T-helper 17 cell (primary cell): Measurements from ENCODE around the gene OLA1. TPM values are rescaled to one million over a fixed set of nuclear protein-coding genes. Genes with fewer than 3 reads are reported as not detected.
A peak's percentile ranks its signal among the peaks of the same experiment; 100 is the strongest.
"Not testable (repeated sequence)": the region's sequence is repeated elsewhere in the genome, so short reads cannot be mapped to it uniquely, and the experiment has no call there.

Experiments
- ATAC-seq: fragments of 150-1000 bp; cut with Tn5 transposase; 2 replicates; pipeline ENCODE4 v1.10.0; 2021; ENCODE audit warnings: mild to moderate bottlenecking, moderate library complexity
- DNase-seq, 3 donors: peaks; one replicate each; pipeline versions ENCODE4 v3.0.0 to v3.0.0-alpha.2; 2020 to 2021
- H3K9me3 ChIP-seq: one replicate; pipeline ENCODE4 v1.7.0; 2013; ENCODE audit warnings: low read length, mild to moderate bottlenecking; ENCODE audit not compliant: control insufficient read depth, poor library complexity, severe bottlenecking
- H3K27ac Mint-ChIP-seq: one replicate; pipeline ENCODE4 v1.8.0; 2022; ENCODE audit warnings: mild to moderate bottlenecking, moderate library complexity, mixed read lengths
- H3K27me3 Mint-ChIP-seq: one replicate; pipeline ENCODE4 v1.8.0; 2022; ENCODE audit warnings: mixed read lengths
- H3K36me3 Mint-ChIP-seq: one replicate; pipeline ENCODE4 v1.8.0; 2022; ENCODE audit warnings: low read depth, mixed read lengths
- H3K4me1 Mint-ChIP-seq: one replicate; pipeline ENCODE4 v1.8.0; 2022; ENCODE audit warnings: mild to moderate bottlenecking, mixed read lengths
- H3K4me3 Mint-ChIP-seq: one replicate; pipeline ENCODE4 v1.8.0; 2022; ENCODE audit warnings: mild to moderate bottlenecking, moderate library complexity, mixed read lengths
- total RNA-seq, 4 donors: library from RNA in 2 of 4; stranded (reverse) in 2 of 4; gene quantifications; one replicate each; pipeline ENCODE4 v1.2.3 and lab custom pipeline; 2022 to 2026

The OLA1 gene
- total RNA-seq (10 to 100 TPM; 42.3 to 43.6 TPM), total RNA-seq (lab: John Stamatoyannopoulos, UW) (43.7 to 65.5 reads per million in 2 donors)

GRCh38 chr2:174248187-174248997 lies at the start of gene OLA1:
OLA1 (minus strand) TSS chr2:174248532; CDS start chr2:174246815, 1,717 bp downstream.
- peak within 1 kb of the TSS; percentile 88 for H3K4me3 Mint-ChIP-seq
- H3K36me3 Mint-ChIP-seq = peaks cover 4% of the 10 kb centered on the region
- no peaks in the 10 kb centered on the region for H3K9me3 ChIP-seq
- peak; percentile 95 to 98 (median 96) for DNase-seq
- H3K27ac Mint-ChIP-seq = peak within 1 kb of the TSS; percentile 79
- H3K4me1 Mint-ChIP-seq = peaks cover 17% of the 10 kb centered on the region
- H3K27me3 Mint-ChIP-seq = no peaks in the 10 kb centered on the region
- ATAC-seq = peak; percentile 97

GRCh38 chr2:174292908-174293307 lies 44.6 kb upstream of the OLA1 start:
- H3K4me1 Mint-ChIP-seq = peaks cover under 1% of the 10 kb centered on the region
- DNase-seq (no peak), ATAC-seq (no peak)
- no peak overlapping the region for H3K4me3 Mint-ChIP-seq
- peaks cover 33% of the 10 kb centered on the region for H3K27me3 Mint-ChIP-seq
- no peak overlapping the region for H3K27ac Mint-ChIP-seq
- H3K9me3 ChIP-seq = peaks cover 5% of the 10 kb centered on the region
- H3K36me3 Mint-ChIP-seq = no peaks in the 10 kb centered on the region

- no peaks in the 10 kb centered on the region for H3K9me3 ChIP-seq
- Mint-ChIP-seq H3K36me3 (no peaks in the 10 kb centered on the region), H3K4me3 (no peak overlapping the region), H3K27me3 (peaks cover 52% of the 10 kb centered on the region), H3K4me1 (no peaks in the 10 kb centered on the region), H3K27ac (no peak overlapping the region)
- ATAC-seq (no peak), DNase-seq (no peak)
Observed at GRCh38 chr2:174286172-174286571, 37.8 kb upstream of the OLA1 start.

- ATAC-seq = no peak
- peaks cover 2% of the 10 kb centered on the region for H3K36me3 Mint-ChIP-seq
- no peaks in the 10 kb centered on the region for H3K9me3 ChIP-seq
- H3K4me1 Mint-ChIP-seq = peaks cover under 1% of the 10 kb centered on the region
- no peak overlapping the region for H3K27ac Mint-ChIP-seq
- DNase-seq = no peak
- H3K4me3 Mint-ChIP-seq = no peak overlapping the region
- peaks cover 50% of the 10 kb centered on the region for H3K27me3 Mint-ChIP-seq
Observed at GRCh38 chr2:174282441-174282840, 34.1 kb upstream of the OLA1 start.

GRCh38 chr2:174281736-174282135 lies 33.4 kb upstream of the OLA1 start:
- ATAC-seq = no peak
- H3K36me3 Mint-ChIP-seq = peaks cover 2% of the 10 kb centered on the region
- no peak overlapping the region for H3K27ac Mint-ChIP-seq
- H3K4me1 Mint-ChIP-seq = peaks cover 2% of the 10 kb centered on the region
- H3K9me3 ChIP-seq = no peaks in the 10 kb centered on the region
- no peak for DNase-seq
- H3K27me3 Mint-ChIP-seq = peaks cover 44% of the 10 kb centered on the region
- H3K4me3 Mint-ChIP-seq = no peak overlapping the region

- H3K27ac Mint-ChIP-seq = no peak overlapping the region
- H3K27me3 Mint-ChIP-seq = peaks cover 41% of the 10 kb centered on the region
- no peak for DNase-seq
- no peak for ATAC-seq
- H3K36me3 Mint-ChIP-seq = peaks cover 2% of the 10 kb centered on the region
- H3K4me1 Mint-ChIP-seq = peaks cover 2% of the 10 kb centered on the region
- no peak overlapping the region for H3K4me3 Mint-ChIP-seq
- no peaks in the 10 kb centered on the region for H3K9me3 ChIP-seq
Observed at GRCh38 chr2:174280596-174280995, 32.3 kb upstream of the OLA1 start.

- peaks cover 26% of the 10 kb centered on the region for H3K27me3 Mint-ChIP-seq
- not testable (repeated sequence) for H3K27ac Mint-ChIP-seq, ATAC-seq, DNase-seq, H3K4me1 Mint-ChIP-seq, H3K4me3 Mint-ChIP-seq, H3K36me3 Mint-ChIP-seq, H3K9me3 ChIP-seq
Observed at GRCh38 chr2:174270263-174270662, 21.9 kb upstream of the OLA1 start.

GRCh38 chr2:174266288-174266687 lies 18.0 kb upstream of the OLA1 start:
- Mint-ChIP-seq H3K27ac (no peak overlapping the region), H3K36me3 (peaks cover 4% of the 10 kb centered on the region), H3K4me1 (peaks cover 5% of the 10 kb centered on the region), H3K4me3 (no peak overlapping the region), H3K27me3 (peaks cover 42% of the 10 kb centered on the region)
- H3K9me3 ChIP-seq = no peaks in the 10 kb centered on the region
- no peak for ATAC-seq
- DNase-seq = no peak

- no peak overlapping the region for H3K4me3 Mint-ChIP-seq
- no peak overlapping the region for H3K27ac Mint-ChIP-seq
- H3K27me3 Mint-ChIP-seq = peaks cover 48% of the 10 kb centered on the region
- ATAC-seq (no peak), DNase-seq (no peak)
- H3K9me3 ChIP-seq = no peaks in the 10 kb centered on the region
- H3K36me3 Mint-ChIP-seq = peaks cover 4% of the 10 kb centered on the region
- peaks cover 5% of the 10 kb centered on the region for H3K4me1 Mint-ChIP-seq
Observed at GRCh38 chr2:174263997-174264396, 15.7 kb upstream of the OLA1 start.

- no peaks in the 10 kb centered on the region for H3K9me3 ChIP-seq
- Mint-ChIP-seq H3K4me3 (no peak overlapping the region), H3K36me3 (no peaks in the 10 kb centered on the region), H3K27me3 (peaks cover 20% of the 10 kb centered on the region), H3K4me1 (no peaks in the 10 kb centered on the region), H3K27ac (no peak overlapping the region)
- ATAC-seq (no peak), DNase-seq (no peak)
Observed at GRCh38 chr2:174259981-174260380, 11.6 kb upstream of the OLA1 start.

- DNase-seq = no peak
- Mint-ChIP-seq H3K27me3 (no peaks in the 10 kb centered on the region), H3K4me3 (no peak overlapping the region), H3K4me1 (peaks cover 1% of the 10 kb centered on the region), H3K27ac (no peak overlapping the region), H3K36me3 (peaks cover 2% of the 10 kb centered on the region)
- no peak for ATAC-seq
- no peaks in the 10 kb centered on the region for H3K9me3 ChIP-seq
Observed at GRCh38 chr2:174254267-174254666, 5.9 kb upstream of the OLA1 start.

- Mint-ChIP-seq H3K4me3 (peak overlapping the region; percentile 88), H3K4me1 (peaks cover 17% of the 10 kb centered on the region), H3K27ac (no peak overlapping the region), H3K36me3 (peaks cover 4% of the 10 kb centered on the region), H3K27me3 (no peaks in the 10 kb centered on the region)
- no peaks in the 10 kb centered on the region for H3K9me3 ChIP-seq
- no peak for ATAC-seq
- no peak for DNase-seq
Observed at GRCh38 chr2:174248998-174249592, 763 bp upstream of the OLA1 start.

GRCh38 chr2:174247474-174248186 lies 702 bp downstream of the OLA1 start:
- peak in 1 of 3 donors; percentile 8 for DNase-seq
- Mint-ChIP-seq H3K36me3 (peaks cover 4% of the 10 kb centered on the region), H3K4me3 (peak overlapping the region; percentile 88), H3K4me1 (peaks cover 18% of the 10 kb centered on the region), H3K27ac (peak overlapping the region; percentile 79), H3K27me3 (no peaks in the 10 kb centered on the region)
- no peaks in the 10 kb centered on the region for H3K9me3 ChIP-seq
- ATAC-seq = no peak
